WERI-Rb-1 (cell line): ENCODE measurements around the gene UBR1.

Experiments
- DNase-seq: peaks from one replicate; pipeline ENCODE4 v3.0.0-alpha.2; 2020
- H3K27ac ChIP-seq: fragments of 250-450 bp; sonication (Bioruptor Pico); 2 replicates; pipeline ENCODE4 v1.5.1; 2020; ENCODE audit warnings: mild to moderate bottlenecking, moderate library complexity
- H3K27me3 ChIP-seq: fragments of 250-450 bp; sonication (Bioruptor Pico); 2 replicates; pipeline ENCODE4 v1.5.1; 2021; ENCODE audit warnings: mild to moderate bottlenecking, low read depth, moderate library complexity; ENCODE audit not compliant: insufficient read depth, severe bottlenecking
- H3K36me3 ChIP-seq: fragments of 250-450 bp; sonication (Bioruptor Pico); 2 replicates; pipeline ENCODE4 v1.5.1; 2020; ENCODE audit warnings: mild to moderate bottlenecking, moderate library complexity
- H3K4me3 ChIP-seq: 2 replicates; pipeline ENCODE4 v1.5.1; 2011; ENCODE audit warnings: low read depth, mild to moderate bottlenecking, control low read depth, low read length
- H3K9me3 ChIP-seq: fragments of 250-450 bp; sonication (Bioruptor Pico); 2 replicates; pipeline ENCODE4 v1.5.1; 2021; ENCODE audit warnings: mild to moderate bottlenecking, moderate library complexity; ENCODE audit not compliant: severe bottlenecking
- CTCF ChIP-seq: IDR thresholded peaks from 2 replicates; pipeline ENCODE4 v1.5.1; 2011; ENCODE audit warnings: low read depth, mild to moderate bottlenecking, control low read depth, inconsistent platforms, low read length

The UBR1 gene

GRCh38 chr15:43121863-43122262 lies 16.0 kb upstream of the UBR1 start:
- Histone ChIP-seq H3K4me3 (no peak overlapping the region), H3K27me3 (no peaks in the 10 kb centered on the region), H3K36me3 (no peaks in the 10 kb centered on the region), H3K27ac (no peak overlapping the region), H3K9me3 (no peaks in the 10 kb centered on the region)
- TF ChIP-seq CTCF, result no peak
- DNase-seq, result no peak

- TF ChIP-seq CTCF, result no peak
- Histone ChIP-seq H3K27me3 (no peaks in the 10 kb centered on the region), H3K27ac (no peak overlapping the region), H3K4me3 (no peak overlapping the region), H3K36me3 (no peaks in the 10 kb centered on the region), H3K9me3 (no peaks in the 10 kb centered on the region)
- no peak for DNase-seq
Measured at GRCh38 chr15:43118829-43119228, 13.0 kb upstream of the UBR1 start.

- no peak overlapping the region for H3K4me3 ChIP-seq
- no peaks in the 10 kb centered on the region for H3K27me3 ChIP-seq
- DNase-seq, result no peak
- no peak overlapping the region for H3K27ac ChIP-seq
- TF ChIP-seq CTCF, result no peak
- no peaks in the 10 kb centered on the region for H3K9me3 ChIP-seq
- no peaks in the 10 kb centered on the region for H3K36me3 ChIP-seq
Measured at GRCh38 chr15:43118286-43118685, 12.4 kb upstream of the UBR1 start.

GRCh38 chr15:43111354-43111753 lies 5.5 kb upstream of the UBR1 start:
- Histone ChIP-seq H3K36me3 (no peaks in the 10 kb centered on the region), H3K9me3 (no peaks in the 10 kb centered on the region), H3K27me3 (no peaks in the 10 kb centered on the region), H3K4me3 (no peak overlapping the region), H3K27ac (no peak overlapping the region)
- DNase-seq, result no peak
- TF ChIP-seq CTCF, result no peak

- H3K4me3 ChIP-seq, result no peak overlapping the region
- H3K9me3 ChIP-seq, result no peaks in the 10 kb centered on the region
- peaks cover under 1% of the 10 kb centered on the region; the same call in 1 of the 2 replicates for H3K36me3 ChIP-seq
- H3K27me3 ChIP-seq, result no peaks in the 10 kb centered on the region
- DNase-seq, result no peak
- no peak overlapping the region for H3K27ac ChIP-seq
- TF ChIP-seq CTCF, result no peak
Measured at GRCh38 chr15:43107751-43108150, 1.9 kb upstream of the UBR1 start.

GRCh38 chr15:43106486-43106829 lies 620 bp upstream of the UBR1 start:
- peak overlapping the region; percentile 56 for H3K27ac ChIP-seq
- DNase-seq, result no peak
- H3K36me3 ChIP-seq, result peaks cover 8% of the 10 kb centered on the region
- H3K9me3 ChIP-seq, result no peaks in the 10 kb centered on the region
- TF ChIP-seq CTCF, result no peak
- H3K27me3 ChIP-seq, result no peaks in the 10 kb centered on the region
- H3K4me3 ChIP-seq, result peak overlapping the region; percentile 91
